Activated naive CD8-positive, alpha-beta T cell treated with anti-CD3 and anti-CD28 coated beads, Interleukin-2, amount 10 ng/mL, durations not matched to agents 7 days and 5 days (primary cell): ENCODE data around the gene DUS1L. TPM values are rescaled to one million over a fixed set of nuclear protein-coding genes. Genes with fewer than 3 reads are reported as not detected.
A peak's percentile ranks its signal among the peaks of the same experiment; 100 is the strongest.

ENCODE experiments used
- ATAC-seq: fragments of 150-1000 bp; cut with Tn5 transposase; one replicate; pipeline ENCODE4 v1.10.0; 2021; ENCODE audit warnings: low read depth, moderate library complexity
- POLR2A ChIA-PET: fragments of 350-600 bp; sonication (Branson Sonifier 250); formaldehyde crosslinking; loops from one replicate; lab custom pipeline; 2021; ENCODE audit warnings: antibody characterized with exemption; lab: Charles Lee
- DNase-seq: peaks from one replicate; pipeline ENCODE4 v3.0.0; 2021
- H3K27ac Mint-ChIP-seq: one replicate; pipeline ENCODE4 v1.8.0; 2022; ENCODE audit warnings: mild to moderate bottlenecking, mixed read lengths
- H3K27me3 Mint-ChIP-seq: one replicate; pipeline ENCODE4 v1.8.0; 2022; ENCODE audit warnings: mild to moderate bottlenecking, moderate library complexity, mixed read lengths
- H3K36me3 Mint-ChIP-seq: one replicate; pipeline ENCODE4 v1.8.0; 2021; ENCODE audit warnings: mild to moderate bottlenecking, mixed read lengths
- H3K4me1 Mint-ChIP-seq: one replicate; pipeline ENCODE4 v1.8.0; 2021; ENCODE audit warnings: mixed read lengths
- H3K4me3 Mint-ChIP-seq: one replicate; pipeline ENCODE4 v1.8.0; 2022; ENCODE audit warnings: mild to moderate bottlenecking, moderate library complexity, mixed read lengths
- H3K9me3 Mint-ChIP-seq: one replicate; pipeline ENCODE4 v1.8.0; 2021; ENCODE audit warnings: mixed read lengths
- total RNA-seq, 2 experiments: library from RNA; stranded (reverse); gene quantifications; one replicate each; pipeline ENCODE4 v1.2.3, GENCODE V29; 2021

The DUS1L gene
- total RNA-seq, 2 experiments from 2014 or later, result 126 to 130 TPM

DNA sequence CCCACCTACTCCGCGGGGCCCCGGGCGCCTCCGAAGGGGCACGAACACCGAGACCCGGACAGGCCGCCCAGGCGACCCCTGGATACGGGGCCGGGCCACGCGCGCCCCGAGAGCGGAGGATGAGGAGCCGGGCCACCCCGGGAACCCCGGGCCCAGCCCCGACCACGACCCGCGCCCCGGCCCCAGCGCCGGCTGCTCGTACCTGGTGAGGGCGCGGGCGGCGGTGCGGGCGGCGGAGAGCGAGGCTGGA is 32.2 kb upstream of the DUS1L start:
- Mint-ChIP-seq H3K4me3 (peak overlapping the region; percentile 72), H3K4me1 (peaks cover 5% of the 10 kb centered on the region), H3K27me3 (no peaks in the 10 kb centered on the region), H3K36me3 (no peaks in the 10 kb centered on the region), H3K9me3 (no peaks in the 10 kb centered on the region), H3K27ac (peak overlapping the region; percentile 69)
- ATAC-seq, result no peak
- no peak for DNase-seq
- POLR2A ChIA-PET, result interaction anchor here (0.6 to 1.9 kb wide), 10 partner anchors 8 to 585 kb away, joined by 3 to 16 read pairs (median 4); partner anchors contain the start of genes ARL16, DUS1L, GPS1 and HGS

DNA sequence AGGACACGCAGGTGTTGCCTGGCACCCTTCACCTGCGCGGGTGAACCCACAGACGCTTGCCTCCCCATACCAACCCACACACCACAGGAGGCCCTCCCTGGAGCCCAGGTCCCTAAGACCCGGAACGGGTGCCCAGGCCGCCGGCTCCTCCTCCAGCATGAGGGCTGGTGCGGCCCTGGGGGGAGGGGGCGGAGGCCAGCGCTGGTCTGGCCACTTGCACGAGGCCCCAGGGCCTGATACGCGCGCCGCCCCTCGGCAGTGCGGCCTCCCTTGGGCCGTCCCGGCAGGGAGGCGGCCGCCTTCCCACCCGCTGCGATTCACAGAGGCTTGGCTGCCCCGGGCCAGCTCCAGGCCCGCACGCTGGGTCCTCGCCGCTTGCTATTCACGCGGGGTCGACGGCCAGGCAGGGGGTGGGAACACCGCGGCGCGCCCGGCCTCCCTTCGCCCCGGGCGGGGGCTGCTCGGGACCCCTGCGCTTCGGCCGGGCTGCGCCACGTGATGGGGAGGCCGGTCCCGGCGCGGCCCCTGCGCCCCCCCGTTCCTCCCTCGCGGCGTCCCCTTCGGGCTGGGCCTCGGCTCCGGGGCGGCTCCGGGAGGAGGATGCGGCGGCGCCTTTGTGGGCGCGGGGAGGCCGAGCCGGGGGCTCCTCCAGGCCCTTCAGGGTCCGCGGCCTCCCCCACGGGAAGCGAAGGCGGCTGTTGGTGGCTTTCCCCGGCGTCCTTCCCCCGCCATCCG is 31.7 kb upstream of the DUS1L start:
- peak overlapping the region; percentile 45 for H3K27ac Mint-ChIP-seq
- peaks cover 5% of the 10 kb centered on the region for H3K4me1 Mint-ChIP-seq
- POLR2A ChIA-PET, result interaction anchor here (0.6 to 1.9 kb wide), 11 partner anchors 9 to 584 kb away, joined by 3 to 16 read pairs (median 4); partner anchors contain the start of genes ARL16, DUS1L, GPS1 and HGS
- DNase-seq (peak; percentile 68), ATAC-seq (peak; percentile 2)
- no peaks in the 10 kb centered on the region for H3K9me3 Mint-ChIP-seq
- H3K4me3 Mint-ChIP-seq, result peak overlapping the region; percentile 77
- H3K27me3 Mint-ChIP-seq, result no peaks in the 10 kb centered on the region
- H3K36me3 Mint-ChIP-seq, result no peaks in the 10 kb centered on the region

DNA sequence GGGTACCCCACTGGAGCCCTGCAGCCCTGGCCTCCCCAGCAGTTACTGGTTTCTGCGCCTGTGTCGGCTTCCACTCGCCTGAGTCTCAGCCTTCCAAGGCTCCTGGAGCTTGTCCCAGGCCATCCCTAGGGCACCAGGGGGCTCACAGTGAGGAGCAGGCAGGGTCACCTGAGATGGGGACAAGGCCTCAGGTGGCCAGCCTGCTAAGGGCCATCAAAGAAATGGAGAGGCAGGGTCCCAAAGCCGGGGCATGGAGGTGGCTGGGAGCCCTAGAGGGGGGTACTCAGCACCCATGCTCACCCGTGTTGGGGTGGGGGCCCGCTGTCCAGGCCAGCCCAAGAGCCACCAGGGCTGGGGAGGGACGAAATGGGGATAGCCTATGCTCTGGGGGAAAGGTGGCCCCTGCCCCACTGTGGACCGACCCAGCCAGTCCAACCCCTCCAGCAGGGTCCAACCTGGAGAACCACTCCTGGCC is 31.1 kb upstream of the DUS1L start:
- no peaks in the 10 kb centered on the region for H3K27me3 Mint-ChIP-seq
- H3K36me3 Mint-ChIP-seq, result no peaks in the 10 kb centered on the region
- H3K4me1 Mint-ChIP-seq, result peaks cover 5% of the 10 kb centered on the region
- ATAC-seq (no peak), DNase-seq (no peak)
- POLR2A ChIA-PET, result interaction anchor here (0.8 to 0.9 kb wide), 3 partner anchors 10 to 53 kb away, joined by 3 read pairs; no protein-coding TSS in a partner anchor
- H3K27ac Mint-ChIP-seq, result peak overlapping the region; percentile 45
- H3K9me3 Mint-ChIP-seq, result no peaks in the 10 kb centered on the region
- peak overlapping the region; percentile 77 for H3K4me3 Mint-ChIP-seq

DNA sequence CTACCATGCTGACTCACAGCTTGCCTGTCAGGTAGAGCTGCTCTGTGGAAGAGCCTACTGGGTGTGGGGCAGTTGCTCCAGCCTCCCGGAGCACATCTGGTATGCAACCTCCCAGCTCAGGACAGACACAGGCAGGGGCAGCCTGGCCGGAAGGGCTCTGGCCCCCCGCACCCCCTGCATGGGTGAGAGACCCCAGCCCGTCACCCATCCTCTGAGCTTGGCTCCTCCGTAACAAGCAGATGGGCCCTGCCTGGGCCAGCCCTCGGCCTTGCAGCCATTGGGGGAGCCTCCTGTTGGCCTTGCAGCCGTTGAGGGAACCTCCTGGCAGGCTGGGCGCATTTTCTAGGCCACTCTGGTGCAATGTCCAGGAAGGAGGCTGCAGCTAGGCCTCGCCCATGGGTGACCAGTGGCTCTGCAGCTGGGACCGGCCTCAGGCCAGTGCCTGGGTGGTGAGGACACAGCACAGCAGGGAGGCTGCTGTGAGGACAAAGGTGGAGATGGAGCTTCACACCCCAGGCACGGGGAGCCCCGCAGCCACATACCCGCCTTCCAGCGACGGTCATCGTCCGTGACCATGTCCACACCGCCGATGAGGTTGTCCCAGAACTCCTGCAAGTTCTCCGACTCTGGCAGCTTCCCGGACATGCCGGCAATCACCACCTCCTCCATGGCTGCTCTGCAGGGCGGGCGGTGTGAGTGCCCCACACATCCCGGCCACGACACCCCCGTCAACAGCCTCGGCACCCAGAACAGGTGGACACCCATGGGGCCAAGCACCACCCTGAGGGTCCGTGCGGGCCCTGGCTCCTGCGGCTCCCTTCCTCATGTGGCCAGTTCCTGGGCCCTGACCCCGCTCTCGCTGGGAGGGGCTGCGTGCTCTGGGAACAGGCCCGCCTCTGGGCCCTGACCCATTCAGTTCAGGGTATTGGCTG is 30.4 kb upstream of the DUS1L start:
- H3K36me3 Mint-ChIP-seq, result no peaks in the 10 kb centered on the region
- POLR2A ChIA-PET, result interaction anchor here (0.8 to 0.9 kb wide), 2 partner anchors 9 to 53 kb away, joined by 3 read pairs; no protein-coding TSS in a partner anchor
- DNase-seq (no peak), ATAC-seq (no peak)
- H3K4me3 Mint-ChIP-seq, result peak overlapping the region; percentile 77
- H3K4me1 Mint-ChIP-seq, result peaks cover 5% of the 10 kb centered on the region
- H3K9me3 Mint-ChIP-seq, result no peaks in the 10 kb centered on the region
- H3K27me3 Mint-ChIP-seq, result no peaks in the 10 kb centered on the region
- peak overlapping the region; percentile 60 for H3K27ac Mint-ChIP-seq

DNA sequence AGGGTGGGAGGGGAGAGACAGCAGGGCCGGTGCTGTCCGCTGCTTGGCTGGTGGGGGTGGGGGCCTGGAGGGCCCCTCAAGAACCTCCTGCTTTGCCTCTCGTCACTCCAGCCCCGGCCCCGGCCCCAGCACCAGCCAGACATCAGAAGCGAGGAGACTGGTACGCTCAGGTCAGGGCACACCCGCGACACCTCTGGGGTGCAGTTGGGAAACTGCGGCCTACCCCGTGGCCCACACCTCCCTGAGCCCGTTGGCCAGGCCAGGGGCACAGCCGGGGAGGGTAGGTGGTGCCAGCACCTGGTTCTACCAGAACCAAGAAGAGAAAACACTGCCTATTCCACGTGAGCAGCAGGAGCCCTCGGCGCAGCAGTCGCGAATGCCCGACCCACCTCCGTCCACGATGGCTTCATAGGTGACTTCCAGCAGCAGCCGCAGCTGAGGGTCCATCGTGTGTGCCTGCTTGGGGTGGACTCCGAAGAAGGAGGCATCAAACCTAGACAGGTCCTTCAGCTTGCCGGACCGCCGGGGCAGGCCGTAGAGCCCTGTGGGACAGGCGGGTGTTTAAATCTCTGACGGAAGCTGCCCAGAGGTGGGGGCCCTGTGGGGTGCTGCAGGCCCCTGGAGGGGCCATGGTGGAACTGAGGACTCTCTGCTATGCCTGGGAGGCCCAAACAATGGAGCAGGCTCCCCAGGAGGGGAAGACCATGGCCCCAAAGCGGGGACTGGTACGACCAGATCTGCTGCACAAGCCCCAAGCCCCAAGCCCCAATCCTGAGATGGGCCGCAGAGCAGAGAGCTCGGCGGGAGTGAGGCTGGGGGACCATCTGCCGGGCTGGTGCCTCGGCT is 29.6 kb upstream of the DUS1L start:
- H3K27me3 Mint-ChIP-seq, result no peaks in the 10 kb centered on the region

DNA sequence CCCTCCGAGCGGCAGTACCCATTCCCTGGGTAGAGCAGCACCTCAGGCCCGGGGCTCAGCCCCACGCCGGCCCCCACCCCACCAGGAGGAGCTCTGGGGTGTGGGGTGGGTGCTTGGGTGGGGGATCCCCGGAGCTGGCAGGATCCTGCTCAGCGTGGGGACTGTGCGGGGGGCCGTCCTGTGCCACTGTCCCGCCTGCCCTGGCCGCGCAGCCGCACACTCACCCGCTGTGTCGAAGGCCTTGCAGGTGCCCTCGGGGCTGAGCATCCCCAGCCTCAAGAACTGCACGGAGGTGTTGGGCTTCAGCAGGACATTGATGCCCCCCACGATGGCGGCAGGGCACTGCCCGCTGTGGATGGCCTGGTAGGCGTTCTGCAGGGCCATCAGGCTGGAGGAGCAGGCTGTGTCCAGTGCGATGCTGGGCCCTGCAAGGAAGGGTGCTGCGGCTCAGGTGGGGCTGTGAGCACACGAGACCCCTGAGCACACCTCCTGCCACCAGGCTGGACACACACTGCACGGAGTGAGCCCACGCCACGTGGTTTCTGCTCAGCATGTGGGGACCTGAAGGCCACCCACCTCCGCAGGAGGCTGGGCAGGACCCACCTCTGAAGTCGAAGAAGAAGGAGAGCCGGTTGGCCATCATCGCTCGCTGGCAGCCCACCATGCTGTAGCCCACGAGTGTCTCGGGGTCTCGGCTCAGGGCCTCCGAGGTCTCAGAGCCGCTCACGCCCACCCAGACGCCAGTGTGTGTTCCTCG is 27.6 kb upstream of the DUS1L start:
- DNase-seq (no peak), ATAC-seq (no peak)
- Mint-ChIP-seq H3K27ac (no peak overlapping the region), H3K4me3 (no peak overlapping the region), H3K27me3 (no peaks in the 10 kb centered on the region), H3K36me3 (no peaks in the 10 kb centered on the region), H3K4me1 (peaks cover 2% of the 10 kb centered on the region), H3K9me3 (no peaks in the 10 kb centered on the region)
- POLR2A ChIA-PET, result no interaction called here

More for the DNA sequence above, 29.6 kb upstream of the DUS1L start:
- H3K9me3 Mint-ChIP-seq, result no peaks in the 10 kb centered on the region
- ATAC-seq, result no peak
- peaks cover 5% of the 10 kb centered on the region for H3K4me1 Mint-ChIP-seq
- no peak overlapping the region for H3K4me3 Mint-ChIP-seq
- no peak for DNase-seq
- H3K27ac Mint-ChIP-seq, result no peak overlapping the region
- H3K36me3 Mint-ChIP-seq, result no peaks in the 10 kb centered on the region
- POLR2A ChIA-PET, result no interaction called here

DNA sequence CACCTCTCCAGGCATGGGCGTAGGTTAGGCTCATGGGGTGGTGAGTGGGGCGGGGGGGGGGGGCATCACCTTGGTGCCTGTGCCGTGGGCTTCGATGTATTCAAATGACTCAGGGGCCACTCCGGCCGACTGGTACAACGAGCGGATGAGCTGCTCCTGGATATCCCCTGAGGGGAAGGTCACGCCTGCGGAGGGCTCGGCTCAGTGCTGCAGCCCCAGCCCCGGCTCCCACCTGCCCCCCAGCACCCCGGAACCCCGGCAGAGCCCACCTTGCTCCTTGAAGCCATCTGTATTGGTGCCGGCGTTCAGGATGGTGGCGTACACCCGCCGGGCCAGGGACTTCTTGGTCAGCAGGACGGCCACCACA is 27.0 kb upstream of the DUS1L start:
- DNase-seq (no peak), ATAC-seq (no peak)
- no peak overlapping the region for H3K4me3 Mint-ChIP-seq
- POLR2A ChIA-PET, result no interaction called here
- peaks cover 2% of the 10 kb centered on the region for H3K4me1 Mint-ChIP-seq
- H3K27ac Mint-ChIP-seq, result no peak overlapping the region
- no peaks in the 10 kb centered on the region for H3K27me3 Mint-ChIP-seq
- no peaks in the 10 kb centered on the region for H3K9me3 Mint-ChIP-seq
- H3K36me3 Mint-ChIP-seq, result no peaks in the 10 kb centered on the region

DNA sequence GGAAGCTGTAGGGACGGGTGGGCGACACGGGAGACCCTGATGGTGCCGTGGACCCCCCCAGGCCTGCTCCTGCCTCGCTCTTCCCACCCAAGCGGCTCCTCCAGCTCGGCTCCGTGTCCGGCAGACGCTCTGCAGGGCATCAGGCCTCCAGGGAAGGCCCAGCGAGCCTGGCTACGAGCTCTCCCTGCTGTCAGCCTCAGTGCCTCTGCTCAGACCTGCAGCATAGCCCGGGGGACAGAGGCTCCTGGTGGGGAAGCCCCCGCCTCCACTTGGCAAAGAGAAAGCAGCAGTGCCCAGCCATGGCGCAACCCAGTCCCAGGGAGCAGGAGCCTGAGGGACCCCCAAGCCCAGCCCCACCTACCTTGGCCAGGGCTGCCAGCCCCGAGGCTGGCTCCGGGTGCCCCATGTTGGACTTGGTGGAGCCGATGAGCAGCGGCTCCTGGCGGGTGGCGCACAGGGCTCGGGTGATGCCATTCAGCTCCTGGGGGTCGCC is 26.5 kb upstream of the DUS1L start:
- Mint-ChIP-seq H3K27me3 (no peaks in the 10 kb centered on the region), H3K27ac (no peak overlapping the region), H3K4me3 (no peak overlapping the region), H3K4me1 (peaks cover 2% of the 10 kb centered on the region), H3K9me3 (no peaks in the 10 kb centered on the region), H3K36me3 (no peaks in the 10 kb centered on the region)
- no peak for ATAC-seq
- POLR2A ChIA-PET, result no interaction called here
- DNase-seq, result no peak

DNA sequence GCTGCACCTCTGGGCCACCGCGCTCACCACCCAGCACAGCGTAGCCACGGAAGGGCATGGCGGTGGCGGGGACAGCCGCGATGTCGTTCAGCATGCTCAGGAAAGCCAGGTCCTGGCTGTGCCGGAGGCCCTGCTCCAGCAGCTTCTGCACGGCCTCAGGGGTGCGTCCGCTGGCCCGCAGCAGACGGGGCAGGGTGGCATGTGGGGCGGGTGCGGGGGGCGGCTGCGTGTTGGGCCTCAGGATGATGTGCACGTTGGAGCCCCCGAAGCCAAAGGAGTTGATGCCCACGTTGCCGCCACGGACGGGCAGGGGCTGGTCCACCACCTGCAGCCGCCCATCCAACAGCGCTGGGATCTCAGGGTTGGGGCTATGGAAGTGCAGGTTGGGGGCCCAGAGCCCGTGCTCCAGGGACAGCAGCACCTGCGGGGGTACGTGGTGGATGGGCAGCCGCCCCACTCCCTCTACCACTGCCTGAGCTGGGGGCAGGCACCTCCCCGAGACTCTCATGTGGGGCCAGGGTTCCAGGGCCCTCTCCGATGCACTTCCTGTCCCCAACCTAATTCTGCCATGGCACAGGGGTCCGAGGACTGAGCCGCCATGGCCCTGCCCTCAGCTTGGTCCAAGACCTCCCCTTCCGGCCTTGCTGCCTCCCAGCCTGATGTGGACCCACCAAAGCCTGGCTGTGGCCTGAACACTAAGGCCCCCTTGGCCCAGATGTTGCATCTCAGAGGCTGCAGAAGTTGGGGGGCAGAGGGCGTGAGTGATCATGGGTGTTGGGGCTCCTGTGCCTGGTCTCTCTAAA is 25.9 kb upstream of the DUS1L start:
- Mint-ChIP-seq H3K4me1 (peaks cover 2% of the 10 kb centered on the region), H3K27ac (no peak overlapping the region), H3K4me3 (no peak overlapping the region), H3K9me3 (no peaks in the 10 kb centered on the region), H3K36me3 (no peaks in the 10 kb centered on the region), H3K27me3 (no peaks in the 10 kb centered on the region)
- ATAC-seq (no peak), DNase-seq (no peak)
- POLR2A ChIA-PET, result no interaction called here

DNA sequence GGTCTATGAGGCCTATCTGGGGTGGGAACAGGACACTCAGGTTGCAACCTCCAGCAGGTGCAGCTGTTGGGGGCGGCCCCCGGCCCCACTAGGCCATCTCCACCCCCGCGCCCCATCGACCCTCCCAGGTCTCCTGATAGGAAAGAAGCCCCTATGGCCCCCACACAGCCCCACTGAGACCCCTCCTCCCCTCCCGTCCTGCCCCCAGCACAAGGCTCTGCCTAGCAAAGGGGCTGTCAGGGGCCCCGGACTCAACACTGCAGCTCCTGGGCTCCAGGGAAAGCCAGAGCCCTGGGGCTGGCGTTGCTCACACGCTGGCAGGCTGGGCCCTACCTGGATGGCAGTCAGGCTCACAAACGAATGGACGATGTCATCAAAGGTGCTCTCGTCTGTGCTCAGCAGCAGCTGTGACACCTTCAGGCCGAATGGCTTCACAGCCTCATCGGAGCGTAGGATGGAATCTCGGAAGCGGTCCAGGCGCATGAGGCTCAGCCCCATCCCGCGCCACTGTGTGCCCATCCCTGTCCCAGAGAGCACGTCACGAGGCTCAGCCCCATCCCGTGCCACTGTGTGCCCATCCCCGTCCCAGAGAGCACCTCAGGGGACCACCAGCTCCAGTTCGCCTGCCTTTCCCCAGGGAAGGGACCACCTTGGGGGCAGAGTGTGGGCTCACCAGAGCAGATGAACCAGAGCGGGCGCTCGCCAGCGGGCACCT is 25.1 kb upstream of the DUS1L start:
- Mint-ChIP-seq H3K27me3 (no peaks in the 10 kb centered on the region), H3K4me1 (no peaks in the 10 kb centered on the region), H3K27ac (no peak overlapping the region), H3K4me3 (no peak overlapping the region), H3K9me3 (no peaks in the 10 kb centered on the region), H3K36me3 (no peaks in the 10 kb centered on the region)
- POLR2A ChIA-PET, result no interaction called here
- ATAC-seq (no peak), DNase-seq (no peak)
